Activated naive CD4-positive, alpha-beta T cell treated with anti-CD3 and anti-CD28 coated beads, Interleukin-2, amount 50 U/mL, for 24 hours (primary cell): ENCODE data around the gene GSDMA.

Experiments used
- H3K27ac Mint-ChIP-seq: one replicate; pipeline ENCODE4 v1.8.0; 2021; ENCODE audit warnings: mild to moderate bottlenecking, mixed read lengths
- H3K27me3 Mint-ChIP-seq: one replicate; pipeline ENCODE4 v1.8.0; 2021; ENCODE audit warnings: mixed read lengths
- H3K36me3 Mint-ChIP-seq: one replicate; pipeline ENCODE4 v1.8.0; 2021; ENCODE audit warnings: mixed read lengths
- H3K4me1 Mint-ChIP-seq: one replicate; pipeline ENCODE4 v1.8.0; 2021; ENCODE audit warnings: mixed read lengths
- H3K4me3 Mint-ChIP-seq: one replicate; pipeline ENCODE4 v1.8.0; 2021; ENCODE audit warnings: mild to moderate bottlenecking, mixed read lengths
- H3K9me3 Mint-ChIP-seq: one replicate; pipeline ENCODE4 v1.8.0; 2021; ENCODE audit warnings: mixed read lengths

GSDMA gene

DNA sequence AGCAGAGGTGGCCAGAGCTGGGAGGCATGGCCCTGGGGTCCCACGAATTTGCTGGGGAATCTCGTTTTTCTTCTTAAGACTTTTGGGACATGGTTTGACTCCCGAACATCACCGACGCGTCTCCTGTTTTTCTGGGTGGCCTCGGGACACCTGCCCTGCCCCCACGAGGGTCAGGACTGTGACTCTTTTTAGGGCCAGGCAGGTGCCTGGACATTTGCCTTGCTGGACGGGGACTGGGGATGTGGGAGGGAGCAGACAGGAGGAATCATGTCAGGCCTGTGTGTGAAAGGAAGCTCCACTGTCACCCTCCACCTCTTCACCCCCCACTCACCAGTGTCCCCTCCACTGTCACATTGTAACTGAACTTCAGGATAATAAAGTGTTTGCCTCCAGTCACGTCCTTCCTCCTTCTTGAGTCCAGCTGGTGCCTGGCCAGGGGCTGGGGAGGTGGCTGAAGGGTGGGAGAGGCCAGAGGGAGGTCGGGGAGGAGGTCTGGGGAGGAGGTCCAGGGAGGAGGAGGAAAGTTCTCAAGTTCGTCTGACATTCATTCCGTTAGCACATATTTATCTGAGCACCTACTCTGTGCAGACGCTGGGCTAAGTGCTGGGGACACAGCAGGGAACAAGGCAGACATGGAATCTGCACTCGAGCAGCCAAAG is 54.7 kb downstream of the GSDMA start:
- no peak overlapping the region for H3K4me3 Mint-ChIP-seq
- peaks cover 6% of the 10 kb centered on the region for H3K4me1 Mint-ChIP-seq
- H3K27me3 Mint-ChIP-seq = no peaks in the 10 kb centered on the region
- H3K27ac Mint-ChIP-seq = no peak overlapping the region
- peaks cover 3% of the 10 kb centered on the region for H3K36me3 Mint-ChIP-seq
- no peaks in the 10 kb centered on the region for H3K9me3 Mint-ChIP-seq

DNA sequence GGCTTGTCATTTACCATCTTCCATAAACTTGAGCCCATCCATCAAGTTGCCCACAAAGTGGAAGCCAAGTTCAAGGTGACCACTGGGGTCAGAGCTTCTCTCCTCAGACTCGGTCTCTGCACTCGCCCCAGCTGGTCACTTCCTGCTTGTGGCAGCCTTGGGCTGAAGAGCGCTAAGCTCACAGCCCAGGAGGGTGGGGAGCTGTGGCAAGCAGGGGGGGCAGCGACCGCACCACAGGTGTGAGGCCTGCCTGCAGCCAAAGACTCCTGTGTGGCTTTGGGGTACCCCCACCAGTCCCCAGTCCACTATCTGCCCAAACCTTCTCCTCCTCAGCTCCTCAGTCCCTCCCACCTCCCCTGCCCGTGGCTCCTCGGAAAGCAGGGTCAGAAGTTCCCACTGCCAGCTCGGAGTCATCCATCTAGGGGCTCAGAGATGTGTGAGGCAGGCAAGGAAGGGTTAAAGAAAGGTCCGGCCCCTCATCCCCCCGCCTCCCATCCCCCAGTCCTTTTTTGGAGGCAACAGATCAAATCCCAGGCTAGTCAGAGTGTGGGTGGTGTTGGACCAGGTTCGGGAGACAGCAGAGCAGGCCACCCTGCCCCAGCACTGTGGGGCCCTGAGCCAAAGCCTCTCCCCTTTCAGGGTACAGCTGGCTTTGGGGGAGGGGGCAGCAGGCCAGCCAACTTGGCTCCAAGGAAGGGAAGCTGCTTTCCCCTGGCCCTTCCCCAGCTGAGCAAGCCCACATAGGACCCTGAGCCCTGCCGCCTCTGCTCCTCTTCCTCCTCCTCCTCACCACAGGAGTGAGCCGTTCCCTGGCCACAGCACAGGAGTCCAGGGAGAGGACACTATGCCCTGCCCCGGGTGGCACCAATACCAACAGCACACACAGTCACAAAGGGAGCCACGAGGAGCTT is 55.7 kb downstream of the GSDMA start:
- Mint-ChIP-seq H3K27ac (no peak overlapping the region), H3K36me3 (peaks cover 3% of the 10 kb centered on the region), H3K4me3 (no peak overlapping the region), H3K27me3 (no peaks in the 10 kb centered on the region), H3K4me1 (peaks cover 5% of the 10 kb centered on the region), H3K9me3 (no peaks in the 10 kb centered on the region)

DNA sequence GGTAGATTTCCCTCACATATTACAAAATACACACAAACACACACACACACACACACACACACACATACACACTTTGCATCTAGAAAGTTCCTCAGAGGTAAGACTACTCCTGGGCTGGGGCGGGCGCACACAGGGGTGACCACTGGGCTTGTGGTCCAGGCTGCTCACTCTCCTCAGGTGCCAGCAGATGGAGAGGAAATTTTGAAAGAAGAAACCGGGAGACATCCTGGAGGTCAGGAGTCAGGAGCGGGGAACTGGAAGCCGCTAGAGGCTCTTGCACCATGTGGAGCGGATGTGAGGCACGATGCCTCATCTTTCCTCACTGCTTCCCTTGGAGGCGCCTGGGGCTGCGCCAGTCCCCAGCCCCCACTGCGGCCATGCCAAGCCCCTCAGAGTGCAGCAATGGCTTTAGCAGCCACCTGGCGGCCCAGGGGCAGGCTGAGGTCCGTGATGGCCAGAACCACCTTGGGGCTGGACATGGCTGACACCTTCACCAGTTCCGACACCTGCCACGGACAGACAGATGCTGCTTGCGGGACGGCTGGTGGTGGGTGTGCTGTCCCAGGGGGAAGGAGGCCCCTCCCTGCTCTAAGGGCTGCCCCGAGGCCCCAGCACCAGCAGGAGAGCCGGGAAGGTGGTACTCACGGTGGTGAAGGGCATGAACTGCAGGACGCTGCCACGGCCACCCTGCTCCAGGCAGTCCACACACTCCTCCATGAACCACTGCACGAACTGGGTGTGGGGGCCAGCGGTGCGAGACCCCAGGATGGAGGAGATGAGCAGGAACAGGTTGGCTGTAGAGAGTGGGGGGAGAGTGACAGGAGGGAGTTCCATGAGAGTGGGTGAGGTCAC is 56.6 kb downstream of the GSDMA start:
- Mint-ChIP-seq H3K9me3 (no peaks in the 10 kb centered on the region), H3K4me1 (no peaks in the 10 kb centered on the region), H3K27me3 (no peaks in the 10 kb centered on the region), H3K4me3 (no peak overlapping the region), H3K27ac (no peak overlapping the region), H3K36me3 (peaks cover 3% of the 10 kb centered on the region)

DNA sequence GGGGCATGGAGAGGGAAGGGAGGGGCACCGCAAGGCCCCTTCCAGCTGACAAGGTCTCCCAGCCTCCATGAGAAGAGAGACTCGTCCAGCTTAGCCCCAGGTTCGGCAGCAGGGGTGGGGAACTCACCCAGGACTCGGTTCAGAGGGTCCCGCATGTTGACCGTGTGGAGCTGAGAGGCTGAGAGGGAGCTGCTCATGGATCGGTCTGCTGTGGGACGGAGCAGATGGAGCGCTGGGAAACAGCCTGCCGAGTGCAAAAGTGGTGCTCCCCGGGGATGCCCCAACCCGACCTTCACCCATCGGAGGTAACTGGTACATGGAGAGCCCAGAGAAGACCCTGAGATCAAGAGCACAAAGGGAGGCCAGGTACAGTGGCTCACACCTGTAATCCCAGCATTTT is 57.3 kb downstream of the GSDMA start:
- peaks cover 4% of the 10 kb centered on the region for H3K36me3 Mint-ChIP-seq

DNA sequence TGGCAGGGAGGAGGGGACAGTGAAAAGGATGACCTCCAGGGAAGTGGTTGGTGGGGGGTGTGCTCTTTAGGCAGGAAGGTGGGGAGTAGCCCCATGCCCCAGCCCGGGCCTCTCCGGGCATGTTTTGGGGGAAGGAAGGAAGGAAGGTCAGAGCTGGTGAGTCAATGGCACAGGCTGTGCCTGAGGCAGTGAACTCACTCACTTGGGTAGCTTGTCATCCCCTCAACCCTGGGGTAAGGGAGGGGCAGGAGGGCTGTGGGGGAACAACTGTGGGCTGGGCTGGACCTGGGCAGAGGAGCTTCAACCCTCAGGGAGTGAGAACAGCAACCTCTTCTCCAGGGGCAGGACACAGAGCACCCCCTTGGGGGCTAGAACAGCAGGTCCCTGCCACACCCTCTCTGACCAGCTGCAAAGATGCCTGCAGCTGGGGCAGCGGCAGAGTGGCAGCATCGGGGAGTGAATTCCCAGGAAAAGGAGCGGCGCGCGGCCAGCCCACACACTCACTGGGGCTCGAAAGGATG is 58.7 kb downstream of the GSDMA start:
- no peak overlapping the region for H3K4me3 Mint-ChIP-seq
- no peaks in the 10 kb centered on the region for H3K27me3 Mint-ChIP-seq
- no peak overlapping the region for H3K27ac Mint-ChIP-seq
- H3K36me3 Mint-ChIP-seq = peaks cover 8% of the 10 kb centered on the region
- peaks cover 16% of the 10 kb centered on the region for H3K4me1 Mint-ChIP-seq
- H3K9me3 Mint-ChIP-seq = no peaks in the 10 kb centered on the region

More for the DNA sequence above, 57.3 kb downstream of the GSDMA start:
- no peak overlapping the region for H3K4me3 Mint-ChIP-seq
- H3K4me1 Mint-ChIP-seq = peaks cover 2% of the 10 kb centered on the region
- no peak overlapping the region for H3K27ac Mint-ChIP-seq
- H3K9me3 Mint-ChIP-seq = no peaks in the 10 kb centered on the region
- no peaks in the 10 kb centered on the region for H3K27me3 Mint-ChIP-seq

DNA sequence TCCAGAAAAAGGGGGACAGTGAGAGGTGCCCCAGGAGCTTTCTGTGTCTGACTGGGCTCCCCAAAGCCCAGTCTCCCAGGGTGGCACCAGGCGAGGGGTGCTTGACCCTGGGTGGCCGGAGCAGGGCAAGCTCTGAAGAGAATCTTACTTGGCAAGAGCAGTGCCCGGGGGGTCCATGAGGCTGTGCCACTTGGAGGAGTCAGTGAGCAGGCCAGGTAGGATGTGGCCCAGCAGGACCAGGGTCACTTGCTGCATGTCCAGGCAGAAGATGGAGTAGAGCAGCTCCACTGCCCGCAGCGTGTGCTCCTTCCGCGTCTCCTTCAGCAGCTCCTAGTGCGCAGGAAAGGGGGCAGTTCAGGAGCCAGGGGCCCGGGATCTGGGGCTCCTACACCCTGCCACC is 59.7 kb downstream of the GSDMA start:
- no peaks in the 10 kb centered on the region for H3K27me3 Mint-ChIP-seq
- no peak overlapping the region for H3K27ac Mint-ChIP-seq
- H3K4me1 Mint-ChIP-seq = peaks cover 23% of the 10 kb centered on the region
- no peaks in the 10 kb centered on the region for H3K9me3 Mint-ChIP-seq
- no peak overlapping the region for H3K4me3 Mint-ChIP-seq
- peaks cover 8% of the 10 kb centered on the region for H3K36me3 Mint-ChIP-seq

DNA sequence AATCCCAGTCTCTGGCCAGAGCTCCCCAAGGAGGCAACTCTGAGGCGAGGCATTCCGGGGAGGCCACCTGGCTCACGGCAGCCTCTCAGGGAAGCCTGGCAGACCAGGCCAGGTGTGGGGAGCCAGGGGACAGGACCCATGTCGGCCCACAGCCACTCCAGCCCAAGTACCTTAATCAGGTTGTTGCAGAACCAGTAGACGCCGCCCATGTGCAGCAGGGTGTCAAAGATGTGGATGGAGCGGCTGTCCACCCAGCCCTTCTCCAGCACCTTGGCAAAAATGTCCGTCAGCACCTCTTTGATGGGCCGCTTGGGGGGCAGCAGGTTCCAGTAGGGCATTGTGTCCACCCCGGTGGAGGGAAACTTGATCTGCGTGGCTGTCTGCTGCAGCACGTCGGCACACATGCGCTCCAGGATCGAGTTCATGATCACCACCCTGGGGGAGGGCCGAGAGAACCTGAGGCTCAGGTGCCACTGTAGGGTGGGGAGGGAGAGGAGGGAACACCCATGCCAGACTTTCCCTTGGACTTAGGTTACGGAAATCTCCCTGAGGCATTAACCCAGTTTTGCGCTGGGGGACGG is 60.2 kb downstream of the GSDMA start:
- no peak overlapping the region for H3K4me3 Mint-ChIP-seq
- H3K36me3 Mint-ChIP-seq = peaks cover 8% of the 10 kb centered on the region

DNA sequence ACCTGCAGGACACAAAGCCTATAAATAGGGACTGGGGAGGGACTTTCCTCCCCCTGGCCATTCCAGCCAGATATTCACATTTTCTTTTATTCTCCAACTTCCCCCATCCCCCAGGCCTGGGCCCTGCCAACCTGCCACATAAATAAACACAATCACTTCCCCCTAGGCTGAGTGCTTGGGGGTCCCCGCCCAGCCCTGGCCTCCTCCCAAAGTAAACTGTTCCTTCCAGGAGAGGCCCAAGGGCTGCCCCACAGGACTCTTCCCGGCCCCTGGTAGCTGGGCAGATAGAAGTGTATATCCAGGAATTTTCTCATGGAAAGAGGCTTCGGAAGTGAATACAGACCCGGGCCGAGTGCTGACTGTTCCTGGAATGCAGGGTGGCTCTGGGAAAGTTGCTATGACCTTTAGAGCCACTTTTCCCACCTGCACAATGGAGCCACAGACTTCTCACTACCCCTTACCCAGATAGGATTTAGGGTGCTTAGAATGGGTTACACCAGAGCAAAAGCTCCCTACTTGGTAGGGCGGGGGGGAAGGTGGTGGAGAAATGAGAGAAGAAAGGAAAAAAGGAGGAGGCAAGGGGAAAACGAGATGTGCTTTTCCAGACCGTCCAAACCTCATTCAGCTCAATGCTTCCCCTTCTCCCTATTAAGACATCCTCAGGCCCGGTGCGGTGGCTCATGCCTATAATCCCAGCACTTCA is 60.9 kb downstream of the GSDMA start:
- Mint-ChIP-seq H3K27ac (no peak overlapping the region), H3K4me1 (peaks cover 23% of the 10 kb centered on the region), H3K36me3 (peaks cover 8% of the 10 kb centered on the region), H3K4me3 (no peak overlapping the region), H3K9me3 (no peaks in the 10 kb centered on the region), H3K27me3 (no peaks in the 10 kb centered on the region)

More for the DNA sequence above, 60.2 kb downstream of the GSDMA start:
- Mint-ChIP-seq H3K4me1 (peaks cover 23% of the 10 kb centered on the region), H3K9me3 (no peaks in the 10 kb centered on the region), H3K27ac (no peak overlapping the region), H3K27me3 (no peaks in the 10 kb centered on the region)

DNA sequence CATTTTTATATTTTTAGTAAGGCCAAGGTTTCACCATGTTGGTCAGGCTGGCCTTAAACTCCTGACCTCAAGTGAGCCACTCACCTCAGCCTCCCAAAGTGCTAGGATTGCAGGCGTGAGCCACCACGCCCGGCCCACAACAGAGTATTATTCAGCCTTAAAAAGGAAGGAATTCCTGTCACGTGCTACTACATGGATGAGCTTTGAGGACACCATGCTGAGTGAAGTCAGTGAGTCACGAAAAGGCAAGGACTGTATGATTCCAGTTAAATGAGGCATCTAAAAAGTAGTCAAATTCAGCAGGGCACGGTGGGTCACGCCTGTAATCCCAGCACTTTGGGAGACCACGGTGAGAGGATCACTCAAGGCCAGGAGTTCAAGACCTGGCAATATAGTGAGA is 62.1 kb downstream of the GSDMA start:
- Mint-ChIP-seq H3K9me3 (no peaks in the 10 kb centered on the region), H3K4me1 (peaks cover 23% of the 10 kb centered on the region), H3K36me3 (peaks cover 8% of the 10 kb centered on the region), H3K27me3 (no peaks in the 10 kb centered on the region), H3K27ac (no peak overlapping the region), H3K4me3 (no peak overlapping the region)

DNA sequence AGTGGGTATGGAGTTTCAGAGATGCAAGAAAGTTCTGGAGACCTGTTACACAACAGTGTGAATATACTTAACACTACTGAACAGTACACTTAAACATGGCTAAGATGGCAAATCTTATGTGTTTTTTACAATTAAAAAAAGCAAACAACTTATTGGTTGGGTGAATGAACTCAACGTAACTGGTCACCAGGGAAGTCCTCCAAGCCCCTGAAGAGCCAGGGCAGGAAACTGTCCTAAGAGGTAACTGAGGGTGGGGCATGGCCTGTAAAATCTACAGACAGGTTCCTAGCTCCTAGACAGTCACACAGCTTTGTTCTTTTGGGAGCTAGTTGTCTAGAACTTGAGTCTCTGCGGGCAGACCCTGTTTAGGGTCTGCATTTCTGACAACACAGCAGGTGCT is 62.8 kb downstream of the GSDMA start:
- H3K36me3 Mint-ChIP-seq = peaks cover 8% of the 10 kb centered on the region
- H3K4me1 Mint-ChIP-seq = peaks cover 23% of the 10 kb centered on the region
- H3K4me3 Mint-ChIP-seq = peak overlapping the region; percentile 26

DNA sequence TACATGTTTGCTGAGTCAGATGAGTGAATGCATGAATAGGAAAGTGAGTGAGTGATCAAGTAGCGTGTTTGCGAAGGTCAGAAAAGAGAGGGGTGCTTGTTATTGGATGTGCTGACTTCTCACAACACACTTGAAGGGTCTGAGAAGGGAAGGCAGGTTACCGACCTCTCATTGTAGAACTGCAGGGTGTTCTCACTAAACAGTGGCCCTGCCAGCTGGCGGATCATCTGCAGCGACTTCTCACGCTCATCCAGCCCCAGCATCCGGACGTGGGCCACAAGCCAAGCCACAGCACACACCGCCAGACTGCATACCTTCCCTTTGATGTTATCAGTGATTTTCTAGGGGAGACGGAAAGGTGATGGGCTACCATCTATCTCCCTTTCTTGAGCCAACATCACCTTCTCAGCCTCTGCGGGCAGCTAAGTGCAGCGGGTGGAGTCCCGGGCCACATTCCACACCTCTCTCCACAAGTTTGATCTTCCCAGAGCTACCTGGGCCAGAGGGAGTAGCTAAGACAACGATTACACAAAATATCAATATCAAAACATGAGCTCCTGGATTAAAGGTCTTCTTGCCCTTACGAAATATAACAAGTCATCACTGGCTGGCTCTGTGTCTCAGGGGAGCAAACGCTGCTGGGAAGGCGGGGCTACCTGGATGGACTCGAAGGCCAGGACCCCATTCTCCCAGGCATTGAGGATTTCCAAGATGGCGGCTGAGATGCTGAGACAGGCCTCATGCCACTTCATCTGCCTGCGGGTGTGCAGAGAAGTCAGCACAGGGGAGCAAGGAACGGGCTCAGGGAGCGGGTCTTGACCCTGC is 63.4 kb downstream of the GSDMA start:
- H3K9me3 Mint-ChIP-seq = no peaks in the 10 kb centered on the region

More for the DNA sequence above, 62.8 kb downstream of the GSDMA start:
- H3K27ac Mint-ChIP-seq = no peak overlapping the region
- H3K9me3 Mint-ChIP-seq = no peaks in the 10 kb centered on the region
- no peaks in the 10 kb centered on the region for H3K27me3 Mint-ChIP-seq

DNA sequence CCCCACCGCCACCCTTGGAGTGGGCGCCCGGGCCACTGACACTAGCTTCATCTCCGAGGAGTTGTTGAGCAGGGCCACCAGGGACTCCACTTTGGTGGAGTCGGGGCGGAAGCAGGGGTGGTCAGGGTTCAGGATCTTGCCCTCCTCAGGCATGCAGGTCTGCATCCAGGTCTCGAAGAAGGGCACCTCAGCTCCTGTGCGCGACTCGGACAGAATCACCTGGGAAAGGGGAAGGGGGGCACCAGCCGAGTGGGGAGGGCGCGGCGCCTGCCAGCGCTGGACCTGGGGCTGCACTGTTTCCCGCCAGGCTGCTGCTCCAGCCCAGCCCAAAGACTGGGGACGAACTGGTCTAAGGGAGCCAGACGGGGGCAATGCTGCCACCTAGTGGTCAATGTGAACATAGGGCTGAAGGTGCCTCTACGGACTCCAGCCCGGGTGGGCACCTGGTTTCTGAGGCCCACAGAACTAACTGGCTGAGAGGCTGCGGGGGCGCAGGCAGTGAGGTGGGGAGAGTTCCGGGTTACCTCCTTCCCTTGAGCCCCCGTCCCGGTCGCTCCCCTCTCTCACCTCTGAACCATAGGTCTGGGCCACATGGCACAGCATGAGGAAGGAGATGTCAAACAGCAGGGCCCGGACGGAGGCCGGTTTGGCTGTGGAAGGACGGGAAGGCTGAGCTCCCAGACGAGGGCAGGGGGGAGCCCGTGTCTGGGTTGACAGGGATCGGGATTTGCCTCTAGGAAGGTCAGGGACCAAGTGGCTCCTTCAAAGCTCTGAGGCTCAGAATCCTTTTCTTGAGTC is 64.2 kb downstream of the GSDMA start:
- Mint-ChIP-seq H3K4me3 (no peak overlapping the region), H3K27me3 (no peaks in the 10 kb centered on the region), H3K4me1 (peaks cover 23% of the 10 kb centered on the region), H3K9me3 (no peaks in the 10 kb centered on the region), H3K36me3 (peaks cover 7% of the 10 kb centered on the region), H3K27ac (no peak overlapping the region)

More for the DNA sequence above, 63.4 kb downstream of the GSDMA start:
- Mint-ChIP-seq H3K27ac (no peak overlapping the region), H3K27me3 (no peaks in the 10 kb centered on the region), H3K4me1 (peaks cover 23% of the 10 kb centered on the region), H3K4me3 (peak overlapping the region; percentile 26), H3K36me3 (peaks cover 7% of the 10 kb centered on the region)
